Islet precursor cell (in vitro differentiated cells): ENCODE measurements around the gene SHANK2.

Experiments used
- DNase-seq: peaks from one replicate; pipeline ENCODE4 v3.0.0-alpha.2; 2018

SHANK2 gene

GRCh38 chr11:71221201-71221600 lies 31.2 kb downstream of the SHANK2 start:
- DNase-seq: no peak

GRCh38 chr11:71218789-71219499 lies 33.4 kb downstream of the SHANK2 start:
- no peak for DNase-seq

GRCh38 chr11:71215425-71215965 lies 36.9 kb downstream of the SHANK2 start:
- no peak for DNase-seq

GRCh38 chr11:71214553-71215424 lies 37.6 kb downstream of the SHANK2 start:
- DNase-seq: no peak

GRCh38 chr11:71213696-71214552 lies 38.5 kb downstream of the SHANK2 start:
- DNase-seq: no peak

GRCh38 chr11:71212871-71213559 lies 39.4 kb downstream of the SHANK2 start:
- no peak for DNase-seq

GRCh38 chr11:71211631-71212030 lies 40.7 kb downstream of the SHANK2 start:
- no peak for DNase-seq

GRCh38 chr11:71210861-71211260 lies 41.5 kb downstream of the SHANK2 start:
- DNase-seq: no peak

GRCh38 chr11:71209656-71210055 lies 42.7 kb downstream of the SHANK2 start:
- no peak for DNase-seq

- DNase-seq: no peak
These were observed 43.2 kb downstream of the SHANK2 start for GRCh38 chr11:71209181-71209580.

GRCh38 chr11:71208011-71208774 lies 44.2 kb downstream of the SHANK2 start:
- DNase-seq: no peak

GRCh38 chr11:71207563-71207962 lies 44.8 kb downstream of the SHANK2 start:
- no peak for DNase-seq

GRCh38 chr11:71206186-71206585 lies 46.2 kb downstream of the SHANK2 start:
- DNase-seq: peak; percentile 64

- no peak for DNase-seq
These were observed 47.4 kb downstream of the SHANK2 start for GRCh38 chr11:71204748-71205664.

- DNase-seq: no peak
These were observed 48.1 kb downstream of the SHANK2 start for GRCh38 chr11:71204294-71204693.

GRCh38 chr11:71203681-71204080 lies 48.7 kb downstream of the SHANK2 start:
- no peak for DNase-seq

- no peak for DNase-seq
These were observed 49.4 kb downstream of the SHANK2 start for GRCh38 chr11:71202966-71203365.

- DNase-seq: no peak
These were observed 49.8 kb downstream of the SHANK2 start for GRCh38 chr11:71202598-71202944.
